Iris pigment epithelial cell (primary cell): ENCODE data around the gene ZNF334.

Experiments
- DNase-seq: peaks from one replicate; pipeline ENCODE4 v3.0.0-alpha.2; 2011; ENCODE audit warnings: low read depth

The ZNF334 gene

GRCh38 chr20:46545827-46546138 lies 32.4 kb upstream of the ZNF334 start:
- DNase-seq: no peak

- peak; percentile 10 for DNase-seq
These were observed 31.9 kb upstream of the ZNF334 start for GRCh38 chr20:46545077-46545826.

- peak; percentile 8 for DNase-seq
These were observed 31.2 kb upstream of the ZNF334 start for GRCh38 chr20:46544576-46544975.

- DNase-seq: no peak
These were observed 30.6 kb upstream of the ZNF334 start for GRCh38 chr20:46543959-46544358.

- DNase-seq: no peak
These were observed 29.7 kb upstream of the ZNF334 start for GRCh38 chr20:46543033-46543432.

- DNase-seq: no peak
These were observed 28.0 kb upstream of the ZNF334 start for GRCh38 chr20:46541229-46541935.

GRCh38 chr20:46539113-46539512 lies 25.8 kb upstream of the ZNF334 start:
- no peak for DNase-seq

GRCh38 chr20:46530640-46531039 lies 17.3 kb upstream of the ZNF334 start:
- DNase-seq: no peak

- peak; percentile 12 for DNase-seq
These were observed 10.5 kb upstream of the ZNF334 start for GRCh38 chr20:46523696-46524328.

- DNase-seq: no peak
These were observed 9.7 kb upstream of the ZNF334 start for GRCh38 chr20:46523108-46523507.

GRCh38 chr20:46520976-46521579 lies 7.7 kb upstream of the ZNF334 start:
- peak; percentile 69 for DNase-seq

- no peak for DNase-seq
These were observed 7.2 kb upstream of the ZNF334 start for GRCh38 chr20:46520540-46520939.

- no peak for DNase-seq
These were observed 6.2 kb upstream of the ZNF334 start for GRCh38 chr20:46519471-46520068.

GRCh38 chr20:46509523-46509922 lies 3.8 kb downstream of the ZNF334 start:
- no peak for DNase-seq

GRCh38 chr20:46507760-46508407 lies 5.5 kb downstream of the ZNF334 start:
- DNase-seq: no peak

- DNase-seq: no peak
These were observed 7.9 kb downstream of the ZNF334 start for GRCh38 chr20:46505506-46505905.

GRCh38 chr20:46501961-46502360 lies 11.4 kb downstream of the ZNF334 start:
- no peak for DNase-seq

GRCh38 chr20:46501337-46501942 lies 11.9 kb downstream of the ZNF334 start:
- DNase-seq: no peak

GRCh38 chr20:46494077-46494476 lies 19.3 kb downstream of the ZNF334 start:
- DNase-seq: no peak

- no peak for DNase-seq
These were observed 22.0 kb downstream of the ZNF334 start for GRCh38 chr20:46491354-46491753.

GRCh38 chr20:46488451-46488850 lies 24.9 kb downstream of the ZNF334 start:
- no peak for DNase-seq

GRCh38 chr20:46487628-46488027 lies 25.7 kb downstream of the ZNF334 start:
- no peak for DNase-seq
